GM21447 (cell line): ENCODE data around the gene LYSMD3.
"Not testable (repeated sequence)": the region's sequence is repeated elsewhere in the genome, so short reads cannot be mapped to it uniquely, and the experiment has no call there.

ENCODE experiments used
- ATAC-seq: cut with Tn5 transposase; IDR thresholded peaks from one replicate; pipeline ENCODE4 v1.9.1; 2021; ENCODE audit not compliant: unreplicated experiment

Gene LYSMD3

GRCh38 chr5:90529194-90529938 is at the start of gene LYSMD3:
Gene LYSMD3, minus strand, starts transcription at chr5:90529584. Its CDS starts 4,295 bp downstream, at chr5:90525289.
- peak; percentile 85 for ATAC-seq

- ATAC-seq = not testable (repeated sequence)
Observed at GRCh38 chr5:90576566-90576965, 47.2 kb upstream of the LYSMD3 start.

GRCh38 chr5:90575712-90576111 is 46.3 kb upstream of the LYSMD3 start:
- ATAC-seq = no peak

GRCh38 chr5:90571147-90571773 is 41.9 kb upstream of the LYSMD3 start:
- ATAC-seq = no peak

GRCh38 chr5:90570034-90570433 is 40.6 kb upstream of the LYSMD3 start:
- ATAC-seq = no peak

- ATAC-seq = no peak
Observed at GRCh38 chr5:90569084-90569483, 39.7 kb upstream of the LYSMD3 start.

- ATAC-seq = no peak
Observed at GRCh38 chr5:90565491-90565890, 36.1 kb upstream of the LYSMD3 start.

GRCh38 chr5:90563108-90563507 is 33.7 kb upstream of the LYSMD3 start:
- ATAC-seq = no peak

- no peak for ATAC-seq
Observed at GRCh38 chr5:90562341-90562740, 33.0 kb upstream of the LYSMD3 start.

GRCh38 chr5:90561766-90562165 is 32.4 kb upstream of the LYSMD3 start:
- ATAC-seq = no peak

- no peak for ATAC-seq
Observed at GRCh38 chr5:90560771-90561170, 31.4 kb upstream of the LYSMD3 start.

GRCh38 chr5:90558344-90559192 is 29.2 kb upstream of the LYSMD3 start, which contains the start of gene ADGRV1:
Gene ADGRV1, plus strand, starts transcription at chr5:90558797. Its CDS starts 99 bp downstream, at chr5:90558896.
- no peak for ATAC-seq

GRCh38 chr5:90557871-90558270 is 28.5 kb upstream of the LYSMD3 start:
- no peak for ATAC-seq

- ATAC-seq = no peak
Observed at GRCh38 chr5:90557391-90557790, 28.0 kb upstream of the LYSMD3 start.

GRCh38 chr5:90555666-90556065 is 26.3 kb upstream of the LYSMD3 start:
- no peak for ATAC-seq

GRCh38 chr5:90554358-90555006 is 25.1 kb upstream of the LYSMD3 start:
- ATAC-seq = no peak

- no peak for ATAC-seq
Observed at GRCh38 chr5:90553711-90554110, 24.3 kb upstream of the LYSMD3 start.

GRCh38 chr5:90551376-90551775 is 22.0 kb upstream of the LYSMD3 start:
- no peak for ATAC-seq

- no peak for ATAC-seq
Observed at GRCh38 chr5:90550963-90551362, 21.6 kb upstream of the LYSMD3 start.

GRCh38 chr5:90549729-90550275 is 20.4 kb upstream of the LYSMD3 start:
- ATAC-seq = no peak

GRCh38 chr5:90549223-90549622 is 19.8 kb upstream of the LYSMD3 start:
- ATAC-seq = no peak
